ENCODE measurements around the gene SUGCT. TPM values are rescaled to one million over a fixed set of nuclear protein-coding genes. Genes with fewer than 3 reads are reported as not detected.
"Not testable (repeated sequence)": the region's sequence is repeated elsewhere in the genome, so short reads cannot be mapped to it uniquely, and the experiment has no call there.

Gene SUGCT
- total RNA-seq, 3 donors from 2014 or later: 2.3 to 4.5 (median 4.0) TPM

GRCh38 chr7:40165216-40165615 is 30.4 kb downstream of the SUGCT start:
- no peak overlapping the region for H3K27ac ChIP-seq
- no peaks in the 10 kb centered on the region for H3K36me3 ChIP-seq
- no peak overlapping the region for H3K4me3 ChIP-seq
- DNase-seq (ENCODE audit: low spot score in 2 of 2): no peak
- H3K9me3 ChIP-seq: no peaks in the 10 kb centered on the region
- H3K27me3 ChIP-seq: no peaks in the 10 kb centered on the region
- intact Hi-C loops (cut with DNase I; ENCODE audit: low total_unique reads): no loop called here
- TF ChIP-seq POLR2AphosphoS5 (IDR thresholded peaks at IDR 0.05): no peak
- TF ChIP-seq POLR2A (IDR thresholded peaks at IDR 0.05): no peak
- TF ChIP-seq, protein P1, sequence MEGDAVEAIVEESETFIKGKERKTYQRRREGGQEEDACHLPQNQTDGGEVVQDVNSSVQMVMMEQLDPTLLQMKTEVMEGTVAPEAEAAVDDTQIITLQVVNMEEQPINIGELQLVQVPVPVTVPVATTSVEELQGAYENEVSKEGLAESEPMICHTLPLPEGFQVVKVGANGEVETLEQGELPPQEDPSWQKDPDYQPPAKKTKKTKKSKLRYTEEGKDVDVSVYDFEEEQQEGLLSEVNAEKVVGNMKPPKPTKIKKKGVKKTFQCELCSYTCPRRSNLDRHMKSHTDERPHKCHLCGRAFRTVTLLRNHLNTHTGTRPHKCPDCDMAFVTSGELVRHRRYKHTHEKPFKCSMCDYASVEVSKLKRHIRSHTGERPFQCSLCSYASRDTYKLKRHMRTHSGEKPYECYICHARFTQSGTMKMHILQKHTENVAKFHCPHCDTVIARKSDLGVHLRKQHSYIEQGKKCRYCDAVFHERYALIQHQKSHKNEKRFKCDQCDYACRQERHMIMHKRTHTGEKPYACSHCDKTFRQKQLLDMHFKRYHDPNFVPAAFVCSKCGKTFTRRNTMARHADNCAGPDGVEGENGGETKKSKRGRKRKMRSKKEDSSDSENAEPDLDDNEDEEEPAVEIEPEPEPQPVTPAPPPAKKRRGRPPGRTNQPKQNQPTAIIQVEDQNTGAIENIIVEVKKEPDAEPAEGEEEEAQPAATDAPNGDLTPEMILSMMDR (IDR thresholded peaks at IDR 0.05): no peak
- H3K4me1 ChIP-seq: no peaks in the 10 kb centered on the region

- Histone ChIP-seq H3K27me3 (no peaks in the 10 kb centered on the region), H3K9me3 (no peaks in the 10 kb centered on the region), H3K4me1 (no peaks in the 10 kb centered on the region), H3K36me3 (no peaks in the 10 kb centered on the region), H3K4me3 (no peak overlapping the region), H3K27ac (no peak overlapping the region)
- TF ChIP-seq POLR2A (IDR thresholded peaks at IDR 0.05) (no peak), POLR2AphosphoS5 (IDR thresholded peaks at IDR 0.05) (no peak)
- TF ChIP-seq, protein P1 (IDR thresholded peaks at IDR 0.05): no peak
- DNase-seq (ENCODE audit: low spot score in 2 of 2): no peak
- intact Hi-C loops (cut with DNase I; ENCODE audit: low total_unique reads): no loop called here
These were observed 32.5 kb downstream of the SUGCT start for GRCh38 chr7:40167291-40167690.

- H3K4me1 ChIP-seq; intact Hi-C loops (cut with DNase I; ENCODE audit: low total_unique reads); H3K4me3 ChIP-seq; DNase-seq (ENCODE audit: low spot score in 2 of 2); H3K9me3 ChIP-seq; H3K36me3 ChIP-seq; H3K27ac ChIP-seq; H3K27me3 ChIP-seq: not testable (repeated sequence)
These were observed 33.5 kb downstream of the SUGCT start for GRCh38 chr7:40168266-40168665.

DNA sequence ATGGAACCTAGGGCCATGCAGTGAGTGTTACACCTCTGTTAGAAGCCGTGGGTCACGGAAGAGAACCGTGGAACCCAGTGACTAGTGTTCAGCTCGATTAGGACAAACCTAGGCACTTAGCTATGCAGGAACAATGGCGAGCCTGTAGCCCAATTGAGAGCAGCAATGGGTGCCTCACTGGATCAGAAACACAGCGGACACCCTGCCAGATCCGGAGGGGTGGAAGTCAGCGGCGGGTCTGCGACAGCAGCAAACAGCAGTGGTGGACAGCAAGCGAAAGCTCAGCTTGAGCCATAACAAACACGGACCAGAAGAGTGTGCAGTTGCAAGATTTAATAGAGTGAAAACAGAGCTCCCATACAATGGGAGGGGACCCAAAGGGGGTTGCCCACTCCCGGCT is 38.3 kb downstream of the SUGCT start:
- intact Hi-C loops (cut with DNase I; ENCODE audit: low total_unique reads); H3K9me3 ChIP-seq; DNase-seq (ENCODE audit: low spot score in 2 of 2); H3K4me3 ChIP-seq; H3K27me3 ChIP-seq; H3K4me1 ChIP-seq; H3K27ac ChIP-seq; H3K36me3 ChIP-seq: not testable (repeated sequence)

- H3K27me3 ChIP-seq; H3K4me3 ChIP-seq; H3K9me3 ChIP-seq; DNase-seq (ENCODE audit: low spot score in 2 of 2); H3K4me1 ChIP-seq; H3K27ac ChIP-seq; H3K36me3 ChIP-seq; intact Hi-C loops (cut with DNase I; ENCODE audit: low total_unique reads): not testable (repeated sequence)
These were observed 40.5 kb downstream of the SUGCT start for GRCh38 chr7:40175256-40175655.

DNA sequence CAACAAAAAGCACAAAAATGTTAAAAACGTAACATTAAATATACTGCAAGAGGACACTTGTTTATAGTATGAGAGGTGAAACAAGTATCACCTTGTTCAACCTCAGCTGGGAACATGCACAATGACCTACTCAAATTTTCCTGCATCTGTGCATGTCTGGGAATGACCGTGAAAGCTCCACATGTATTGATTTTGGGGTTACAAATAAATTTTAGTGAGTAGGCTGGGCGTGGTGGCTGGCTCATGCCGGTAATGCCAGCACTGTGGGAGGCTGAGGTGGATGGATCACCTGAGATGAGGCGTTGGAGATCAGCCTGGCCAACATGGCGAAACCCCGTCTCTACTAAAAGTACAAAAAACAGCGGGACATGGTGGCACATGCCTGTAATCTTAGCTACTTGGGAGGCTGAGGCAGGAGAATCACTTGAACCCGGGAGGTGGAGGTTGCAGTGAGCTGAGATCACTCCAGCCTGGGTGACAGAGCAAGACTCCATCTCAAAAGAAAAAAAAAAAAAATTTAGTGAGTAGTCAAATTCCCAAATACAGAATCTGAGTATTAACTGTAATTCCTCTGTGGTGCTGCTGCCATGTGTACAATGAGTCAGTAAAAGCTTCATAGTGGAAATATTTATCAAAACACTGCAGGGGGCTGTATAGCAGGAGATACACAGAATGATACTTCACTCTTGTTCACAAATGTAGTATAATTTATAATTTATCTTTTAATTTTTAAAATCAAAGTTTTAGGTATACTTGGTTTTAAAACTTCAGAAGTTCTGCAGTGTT is 41.1 kb downstream of the SUGCT start:
- intact Hi-C loops (cut with DNase I; ENCODE audit: low total_unique reads): no loop called here
- Histone ChIP-seq H3K4me3 (no peak overlapping the region), H3K27me3 (no peaks in the 10 kb centered on the region), H3K36me3 (no peaks in the 10 kb centered on the region), H3K27ac (no peak overlapping the region), H3K4me1 (no peaks in the 10 kb centered on the region), H3K9me3 (no peaks in the 10 kb centered on the region)
- no peak for TF ChIP-seq POLR2A (IDR thresholded peaks at IDR 0.05)
- TF ChIP-seq, protein P1 (IDR thresholded peaks at IDR 0.05): no peak
- no peak for TF ChIP-seq POLR2AphosphoS5 (IDR thresholded peaks at IDR 0.05)
- DNase-seq (ENCODE audit: low spot score in 2 of 2): no peak

DNA sequence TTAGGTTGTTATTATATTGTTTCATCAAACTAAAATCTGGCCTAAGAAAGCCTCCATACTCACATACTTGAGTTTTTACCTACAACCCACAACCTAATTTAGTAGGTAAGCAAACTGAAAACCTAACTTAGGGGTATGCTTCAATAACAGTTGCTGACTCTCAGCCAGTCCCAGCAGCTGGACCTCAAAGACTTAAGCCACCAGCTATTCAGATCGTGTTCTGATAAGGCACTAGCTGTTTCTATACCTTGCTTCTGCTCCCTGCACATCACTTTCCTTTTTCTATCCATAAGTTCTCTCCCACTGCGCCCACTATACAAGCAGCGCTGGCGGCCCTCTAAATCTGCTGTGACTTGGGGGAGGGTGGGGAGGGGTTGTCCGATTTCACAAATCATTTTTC is 42.3 kb downstream of the SUGCT start:
- H3K36me3 ChIP-seq: no peaks in the 10 kb centered on the region
- TF ChIP-seq, protein P1 (IDR thresholded peaks at IDR 0.05): no peak
- TF ChIP-seq POLR2AphosphoS5 (IDR thresholded peaks at IDR 0.05): no peak
- TF ChIP-seq POLR2A (IDR thresholded peaks at IDR 0.05): no peak
- H3K27ac ChIP-seq: no peak overlapping the region
- no peaks in the 10 kb centered on the region for H3K4me1 ChIP-seq
- H3K4me3 ChIP-seq: no peak overlapping the region
- DNase-seq (ENCODE audit: low spot score in 2 of 2): no peak
- no peaks in the 10 kb centered on the region for H3K27me3 ChIP-seq
- intact Hi-C loops (cut with DNase I; ENCODE audit: low total_unique reads): no loop called here
- H3K9me3 ChIP-seq: no peaks in the 10 kb centered on the region
